GM12873 (cell line): ENCODE results near the gene SSR1.
A peak's percentile ranks its signal among the peaks of the same experiment; 100 is the strongest.

Source experiments
- TF ChIP-seq, protein P1 (sequence below): IDR thresholded peaks from 2 replicates; pipeline ENCODE4 v1.5.1; 2012; ENCODE audit warnings: low read depth, mild to moderate bottlenecking, moderate library complexity, low read length, control low read depth; ENCODE audit not compliant: insufficient read depth; ENCODE audit errors: missing control alignments

Gene SSR1

DNA sequence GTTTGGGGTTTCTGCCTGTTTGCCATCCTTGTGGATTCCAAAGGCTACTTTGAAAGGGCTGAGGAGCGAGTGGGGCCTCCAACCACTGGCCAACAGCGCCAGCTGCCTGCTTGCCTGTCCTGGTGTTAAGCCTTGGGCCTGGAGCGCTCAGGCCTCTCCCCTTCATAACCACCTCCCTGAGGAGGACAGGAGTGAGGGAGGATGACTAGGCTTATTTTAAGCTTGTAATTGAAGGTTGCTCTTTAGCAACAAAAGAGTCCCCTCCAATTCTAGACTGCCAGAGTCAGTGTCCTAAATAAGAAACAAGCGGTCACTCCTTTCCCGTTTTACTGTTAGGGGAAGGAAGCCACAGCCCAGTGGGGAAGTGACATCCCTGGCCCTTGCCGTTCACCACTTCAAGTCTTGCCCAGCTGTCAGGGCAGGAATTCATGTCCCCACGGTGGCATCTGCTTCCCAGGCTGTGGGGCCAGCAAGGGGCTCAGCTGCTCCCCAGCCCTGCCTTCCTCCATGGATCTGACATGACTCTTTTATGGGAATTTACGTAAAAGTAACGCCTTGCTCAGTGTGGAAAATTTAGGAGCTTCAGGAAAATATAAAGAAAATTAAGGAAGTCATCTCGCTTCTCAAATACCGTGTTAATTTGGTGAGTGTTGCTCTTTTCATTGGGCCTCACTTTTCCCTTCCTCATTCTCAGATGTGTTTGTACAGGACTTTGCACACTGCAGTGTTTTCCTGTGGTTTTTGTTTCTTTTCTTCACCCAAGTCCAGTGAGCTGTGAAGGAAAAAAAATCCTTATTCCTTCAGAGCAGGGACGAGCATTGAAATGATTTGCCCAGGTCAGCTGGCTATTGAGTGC lies 57.8 kb downstream of the SSR1 start:
- TF ChIP-seq, protein P1, sequence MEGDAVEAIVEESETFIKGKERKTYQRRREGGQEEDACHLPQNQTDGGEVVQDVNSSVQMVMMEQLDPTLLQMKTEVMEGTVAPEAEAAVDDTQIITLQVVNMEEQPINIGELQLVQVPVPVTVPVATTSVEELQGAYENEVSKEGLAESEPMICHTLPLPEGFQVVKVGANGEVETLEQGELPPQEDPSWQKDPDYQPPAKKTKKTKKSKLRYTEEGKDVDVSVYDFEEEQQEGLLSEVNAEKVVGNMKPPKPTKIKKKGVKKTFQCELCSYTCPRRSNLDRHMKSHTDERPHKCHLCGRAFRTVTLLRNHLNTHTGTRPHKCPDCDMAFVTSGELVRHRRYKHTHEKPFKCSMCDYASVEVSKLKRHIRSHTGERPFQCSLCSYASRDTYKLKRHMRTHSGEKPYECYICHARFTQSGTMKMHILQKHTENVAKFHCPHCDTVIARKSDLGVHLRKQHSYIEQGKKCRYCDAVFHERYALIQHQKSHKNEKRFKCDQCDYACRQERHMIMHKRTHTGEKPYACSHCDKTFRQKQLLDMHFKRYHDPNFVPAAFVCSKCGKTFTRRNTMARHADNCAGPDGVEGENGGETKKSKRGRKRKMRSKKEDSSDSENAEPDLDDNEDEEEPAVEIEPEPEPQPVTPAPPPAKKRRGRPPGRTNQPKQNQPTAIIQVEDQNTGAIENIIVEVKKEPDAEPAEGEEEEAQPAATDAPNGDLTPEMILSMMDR = no peak

DNA sequence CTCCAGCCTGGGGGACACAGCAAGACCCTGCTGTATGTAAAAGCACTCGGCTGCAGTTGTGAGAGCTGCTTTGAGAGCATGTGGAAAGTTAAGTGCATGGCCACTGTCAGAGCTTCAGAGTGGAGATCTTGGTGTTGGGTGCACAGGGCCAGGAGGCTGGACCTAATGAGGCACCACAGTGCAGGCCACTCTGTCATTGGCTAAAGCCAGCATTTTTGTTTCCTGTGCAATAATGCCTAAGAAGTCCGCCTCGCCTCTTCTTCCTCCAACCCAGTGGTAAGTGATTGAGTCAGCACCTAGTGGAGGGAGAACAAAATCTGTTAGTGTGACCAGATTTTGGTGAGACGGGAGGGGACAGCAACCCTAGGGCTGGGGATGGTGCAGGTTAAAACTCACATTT lies 60.6 kb downstream of the SSR1 start:
- TF ChIP-seq, protein P1 = no peak

DNA sequence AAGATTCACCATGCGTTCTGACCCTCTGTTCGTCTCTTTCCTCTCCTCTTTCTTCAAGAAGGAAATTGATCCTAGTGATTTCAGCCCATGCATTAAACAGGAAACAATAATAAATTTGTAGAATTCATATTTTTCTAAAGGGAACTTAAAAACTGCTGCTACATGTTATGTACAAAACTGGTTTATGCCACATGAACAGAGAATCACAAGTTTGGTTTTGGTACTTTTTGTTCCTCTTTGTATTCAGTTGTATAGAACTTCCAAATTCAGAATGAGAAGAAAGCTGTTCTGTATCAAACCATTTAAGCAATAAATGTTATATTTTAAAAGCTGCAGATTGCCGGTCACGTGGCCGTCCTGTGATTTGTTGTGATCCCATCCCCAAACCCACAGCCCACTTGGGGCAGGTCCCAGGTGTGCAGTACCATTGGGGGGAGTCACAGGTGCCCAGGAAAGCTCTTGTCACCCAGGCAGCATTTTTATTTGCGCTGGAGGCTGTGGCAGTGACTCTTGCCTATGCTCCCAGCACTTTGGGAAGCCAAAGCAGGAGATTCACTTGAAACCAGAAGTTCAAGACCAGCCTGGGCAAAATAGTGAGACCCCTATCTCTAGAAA lies 61.2 kb downstream of the SSR1 start:
- TF ChIP-seq, protein P1 = no peak

DNA sequence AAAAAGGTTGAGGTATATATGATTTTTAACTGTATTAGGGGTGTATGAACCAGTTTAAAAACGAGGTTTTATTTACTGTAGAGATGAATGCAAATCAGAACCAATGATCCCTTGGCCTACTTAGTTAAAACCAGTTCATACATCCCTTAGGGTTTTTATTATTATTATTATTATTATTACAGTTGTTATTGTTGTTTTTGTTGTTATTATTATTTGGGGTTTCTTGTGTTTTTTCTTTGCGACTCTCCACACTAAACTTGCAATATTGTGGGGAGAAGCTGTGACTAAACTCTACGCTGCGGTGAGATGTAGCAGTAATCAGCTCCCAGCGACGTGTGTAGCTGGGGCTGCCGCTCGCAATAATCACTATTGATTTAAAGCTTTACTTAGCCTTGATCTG lies 62.2 kb downstream of the SSR1 start:
- TF ChIP-seq, protein P1 = no peak

DNA sequence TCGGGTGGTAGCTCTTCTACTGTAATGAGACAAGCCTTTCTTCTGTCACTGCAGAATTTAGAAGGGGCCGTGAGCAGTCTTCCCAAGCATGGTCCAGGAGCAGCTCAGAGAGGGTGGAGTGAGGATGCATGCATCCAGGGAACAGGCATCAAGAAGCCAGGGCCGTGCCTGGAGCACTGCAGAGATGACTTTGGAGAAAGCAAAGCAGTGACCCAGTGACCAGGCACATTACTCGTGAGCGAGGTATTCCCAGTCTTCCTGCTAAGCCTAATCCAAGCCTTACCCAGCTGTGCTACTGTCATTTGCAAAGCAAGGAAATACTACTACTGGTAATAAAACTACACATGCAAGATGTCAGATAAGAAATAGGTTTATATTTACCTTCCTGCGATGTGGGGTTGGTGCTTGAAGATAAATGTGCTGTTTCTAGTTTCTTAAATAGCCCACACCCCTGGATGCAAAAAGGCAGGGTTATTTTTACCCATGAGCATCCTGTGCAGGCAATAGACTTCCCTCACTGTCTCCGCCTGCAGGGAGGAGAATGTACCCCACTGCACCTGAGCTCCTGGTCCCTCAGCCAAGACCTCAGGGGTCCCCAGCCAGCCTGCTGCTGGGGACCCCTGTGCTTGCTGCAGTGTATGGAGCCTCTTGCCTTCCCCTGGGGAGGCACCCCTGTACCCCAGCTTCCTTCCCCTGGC lies 62.9 kb downstream of the SSR1 start:
- TF ChIP-seq, protein P1 = peak; percentile 31

DNA sequence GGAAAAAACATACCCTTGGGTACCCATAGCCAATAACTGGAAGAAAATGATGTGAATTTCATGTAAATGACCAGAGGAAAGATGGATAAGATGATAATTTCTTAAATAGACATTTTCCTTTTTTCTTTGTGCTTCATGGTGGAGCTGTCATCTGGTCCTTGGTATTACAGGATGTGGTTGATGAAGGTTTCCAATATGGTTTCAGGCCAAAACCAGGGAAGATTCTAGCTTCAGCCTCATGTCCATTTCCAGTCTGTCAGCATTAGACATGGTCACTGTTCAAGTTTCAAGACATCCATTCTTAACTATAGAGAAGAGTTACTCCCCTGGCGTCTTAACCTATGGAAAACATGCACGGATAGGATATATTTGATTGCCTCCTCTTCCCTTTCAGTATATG lies 63.6 kb downstream of the SSR1 start:
- TF ChIP-seq, protein P1 = no peak

DNA sequence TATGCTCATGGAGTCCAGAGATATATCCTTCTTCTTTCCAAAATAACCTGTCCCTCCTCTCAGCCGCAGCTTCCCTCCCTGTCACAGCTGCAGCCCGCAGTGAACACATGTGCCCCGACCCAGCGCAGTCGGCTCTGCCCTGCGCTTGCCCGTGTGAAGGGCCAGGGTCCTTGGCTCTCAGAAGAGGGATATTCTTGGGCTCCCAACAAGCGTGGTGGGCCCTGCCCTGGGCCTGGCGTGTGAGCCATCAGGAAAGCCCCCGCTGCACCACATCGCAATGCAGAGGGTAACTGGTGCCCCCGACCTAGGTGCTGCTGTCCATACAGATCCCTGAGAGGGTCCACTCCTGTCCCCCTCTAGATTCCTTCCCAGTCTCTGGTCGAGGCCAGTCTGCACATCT lies 65.2 kb downstream of the SSR1 start:
- TF ChIP-seq, protein P1 = no peak
